H1 (cell line): ENCODE data around the gene FOXN1. TPM values are rescaled to one million over a fixed set of nuclear protein-coding genes. Genes with fewer than 3 reads are reported as not detected.

Experiments
- ASH2L ChIP-seq: fragments of 200-600, 300-600 bp; sonication (generic); IDR thresholded peaks from one replicate; pipeline ENCODE4 v1.7.1; 2017; ENCODE audit warnings: low read length
- CREB1 ChIP-seq: IDR thresholded peaks from 2 replicates; pipeline ENCODE4 v1.6.1; 2012; ENCODE audit warnings: inconsistent platforms
- HDAC6 ChIP-seq: IDR thresholded peaks from one replicate; pipeline ENCODE4 v1.7.1; 2012; ENCODE audit warnings: low read depth, mild to moderate bottlenecking, inconsistent platforms, low read length, moderate library complexity
- JUN ChIP-seq: IDR thresholded peaks from 2 replicates; pipeline ENCODE4 v1.6.1; 2011; ENCODE audit warnings: low read depth, mild to moderate bottlenecking, improper control_type of control experiment, low read length
- RAD21 ChIP-seq, 2 experiments: IDR thresholded peaks in 1 of 2; conservative IDR thresholded peaks in 1 of 2; 2 replicates each; pipeline ENCODE4 v1.6.1; 2011; ENCODE audit warnings: low read depth in 2 of 2, low read length in 2 of 2, improper control_type of control experiment in 1 of 2, inconsistent platforms in 1 of 2, mild to moderate bottlenecking in 1 of 2, moderate library complexity in 1 of 2
- RBBP5 ChIP-seq: IDR thresholded peaks from 2 replicates; pipeline ENCODE4 v1.7.1; 2012; ENCODE audit warnings: low read depth, mild to moderate bottlenecking, inconsistent platforms, low read length, moderate library complexity, borderline replicate concordance
- SIX5 ChIP-seq: IDR thresholded peaks from 2 replicates; pipeline ENCODE4 v1.6.1; 2011; ENCODE audit warnings: mild to moderate bottlenecking, low read depth, low read length
- TCF12 ChIP-seq: IDR thresholded peaks from 2 replicates; pipeline ENCODE4 v1.6.1; 2011; ENCODE audit warnings: low read depth, mild to moderate bottlenecking, low read length
- polyA plus RNA-seq, 7 experiments: library from polyadenylated mRNA; depleted of rRNA in 3 of 7; stranded (reverse) in 5 of 7; unstranded in 2 of 7; fragments of >200 nt in 5 of 7; fragments of 200-250 nt in 2 of 7; gene quantifications; 1 replicate in 5 of 7; 2 replicates in 1 of 7; 4 replicates in 1 of 7; pipeline versions ENCODE4 v1.2.1 to v1.2.3, GENCODE V29; 2011 to 2013; ENCODE audit warnings: missing spikeins in 2 of 7, mixed read lengths in 2 of 7
- total RNA-seq: library from RNA; stranded (reverse); fragmentation: NEBNext Ultra II Directional; extraction: Animal tissue kit (Norgen Biotek cat#: 25700); gene quantifications from 2 replicates; pipeline ENCODE4 v1.2.1, GENCODE V29; 2021
- TF ChIP-seq, protein P1 (sequence below): fragments of 300-600 bp; sonication (generic); IDR thresholded peaks from 2 replicates; pipeline ENCODE4 v1.7.1; 2012; ENCODE audit warnings: low read length, moderate library complexity, mild to moderate bottlenecking, inconsistent platforms; ENCODE audit not compliant: insufficient replicate concordance
- TF ChIP-seq, protein P2 (sequence below): IDR thresholded peaks from 2 replicates; pipeline ENCODE4 v1.6.1; 2011; ENCODE audit warnings: low read depth, mild to moderate bottlenecking, low read length; ENCODE audit not compliant: insufficient read depth
- TF ChIP-seq, protein P3 (sequence below): IDR thresholded peaks from 2 replicates; pipeline ENCODE4 v1.6.1; 2011; ENCODE audit warnings: low read length, improper control_type of control experiment

The FOXN1 gene
- total and polyA plus RNA-seq, 2 of the 8 experiments (the other 6 are each of a cell fraction or from before 2014, with no cell fraction given): not detected

DNA sequence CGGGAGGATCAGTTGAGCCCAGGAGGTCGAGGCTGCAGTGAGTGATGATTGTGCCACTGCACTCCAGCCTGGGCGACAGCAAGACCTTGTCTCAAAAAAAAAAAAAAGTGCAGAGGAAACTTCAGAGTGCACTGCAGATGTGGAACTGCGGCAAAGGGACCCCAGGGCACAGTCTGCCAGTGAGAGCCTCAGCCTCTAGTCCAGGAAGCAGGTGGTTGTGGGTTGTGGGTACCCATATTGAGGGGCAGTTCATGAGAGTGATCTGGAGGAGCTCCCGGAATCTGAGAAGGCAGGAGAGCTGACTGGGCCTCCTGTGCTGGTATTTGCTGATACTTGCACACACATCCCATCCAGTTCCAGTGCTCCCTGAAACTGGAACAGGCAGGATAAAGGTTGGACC is 13.1 kb downstream of the FOXN1 start (continued):
- TF ChIP-seq, protein P1, sequence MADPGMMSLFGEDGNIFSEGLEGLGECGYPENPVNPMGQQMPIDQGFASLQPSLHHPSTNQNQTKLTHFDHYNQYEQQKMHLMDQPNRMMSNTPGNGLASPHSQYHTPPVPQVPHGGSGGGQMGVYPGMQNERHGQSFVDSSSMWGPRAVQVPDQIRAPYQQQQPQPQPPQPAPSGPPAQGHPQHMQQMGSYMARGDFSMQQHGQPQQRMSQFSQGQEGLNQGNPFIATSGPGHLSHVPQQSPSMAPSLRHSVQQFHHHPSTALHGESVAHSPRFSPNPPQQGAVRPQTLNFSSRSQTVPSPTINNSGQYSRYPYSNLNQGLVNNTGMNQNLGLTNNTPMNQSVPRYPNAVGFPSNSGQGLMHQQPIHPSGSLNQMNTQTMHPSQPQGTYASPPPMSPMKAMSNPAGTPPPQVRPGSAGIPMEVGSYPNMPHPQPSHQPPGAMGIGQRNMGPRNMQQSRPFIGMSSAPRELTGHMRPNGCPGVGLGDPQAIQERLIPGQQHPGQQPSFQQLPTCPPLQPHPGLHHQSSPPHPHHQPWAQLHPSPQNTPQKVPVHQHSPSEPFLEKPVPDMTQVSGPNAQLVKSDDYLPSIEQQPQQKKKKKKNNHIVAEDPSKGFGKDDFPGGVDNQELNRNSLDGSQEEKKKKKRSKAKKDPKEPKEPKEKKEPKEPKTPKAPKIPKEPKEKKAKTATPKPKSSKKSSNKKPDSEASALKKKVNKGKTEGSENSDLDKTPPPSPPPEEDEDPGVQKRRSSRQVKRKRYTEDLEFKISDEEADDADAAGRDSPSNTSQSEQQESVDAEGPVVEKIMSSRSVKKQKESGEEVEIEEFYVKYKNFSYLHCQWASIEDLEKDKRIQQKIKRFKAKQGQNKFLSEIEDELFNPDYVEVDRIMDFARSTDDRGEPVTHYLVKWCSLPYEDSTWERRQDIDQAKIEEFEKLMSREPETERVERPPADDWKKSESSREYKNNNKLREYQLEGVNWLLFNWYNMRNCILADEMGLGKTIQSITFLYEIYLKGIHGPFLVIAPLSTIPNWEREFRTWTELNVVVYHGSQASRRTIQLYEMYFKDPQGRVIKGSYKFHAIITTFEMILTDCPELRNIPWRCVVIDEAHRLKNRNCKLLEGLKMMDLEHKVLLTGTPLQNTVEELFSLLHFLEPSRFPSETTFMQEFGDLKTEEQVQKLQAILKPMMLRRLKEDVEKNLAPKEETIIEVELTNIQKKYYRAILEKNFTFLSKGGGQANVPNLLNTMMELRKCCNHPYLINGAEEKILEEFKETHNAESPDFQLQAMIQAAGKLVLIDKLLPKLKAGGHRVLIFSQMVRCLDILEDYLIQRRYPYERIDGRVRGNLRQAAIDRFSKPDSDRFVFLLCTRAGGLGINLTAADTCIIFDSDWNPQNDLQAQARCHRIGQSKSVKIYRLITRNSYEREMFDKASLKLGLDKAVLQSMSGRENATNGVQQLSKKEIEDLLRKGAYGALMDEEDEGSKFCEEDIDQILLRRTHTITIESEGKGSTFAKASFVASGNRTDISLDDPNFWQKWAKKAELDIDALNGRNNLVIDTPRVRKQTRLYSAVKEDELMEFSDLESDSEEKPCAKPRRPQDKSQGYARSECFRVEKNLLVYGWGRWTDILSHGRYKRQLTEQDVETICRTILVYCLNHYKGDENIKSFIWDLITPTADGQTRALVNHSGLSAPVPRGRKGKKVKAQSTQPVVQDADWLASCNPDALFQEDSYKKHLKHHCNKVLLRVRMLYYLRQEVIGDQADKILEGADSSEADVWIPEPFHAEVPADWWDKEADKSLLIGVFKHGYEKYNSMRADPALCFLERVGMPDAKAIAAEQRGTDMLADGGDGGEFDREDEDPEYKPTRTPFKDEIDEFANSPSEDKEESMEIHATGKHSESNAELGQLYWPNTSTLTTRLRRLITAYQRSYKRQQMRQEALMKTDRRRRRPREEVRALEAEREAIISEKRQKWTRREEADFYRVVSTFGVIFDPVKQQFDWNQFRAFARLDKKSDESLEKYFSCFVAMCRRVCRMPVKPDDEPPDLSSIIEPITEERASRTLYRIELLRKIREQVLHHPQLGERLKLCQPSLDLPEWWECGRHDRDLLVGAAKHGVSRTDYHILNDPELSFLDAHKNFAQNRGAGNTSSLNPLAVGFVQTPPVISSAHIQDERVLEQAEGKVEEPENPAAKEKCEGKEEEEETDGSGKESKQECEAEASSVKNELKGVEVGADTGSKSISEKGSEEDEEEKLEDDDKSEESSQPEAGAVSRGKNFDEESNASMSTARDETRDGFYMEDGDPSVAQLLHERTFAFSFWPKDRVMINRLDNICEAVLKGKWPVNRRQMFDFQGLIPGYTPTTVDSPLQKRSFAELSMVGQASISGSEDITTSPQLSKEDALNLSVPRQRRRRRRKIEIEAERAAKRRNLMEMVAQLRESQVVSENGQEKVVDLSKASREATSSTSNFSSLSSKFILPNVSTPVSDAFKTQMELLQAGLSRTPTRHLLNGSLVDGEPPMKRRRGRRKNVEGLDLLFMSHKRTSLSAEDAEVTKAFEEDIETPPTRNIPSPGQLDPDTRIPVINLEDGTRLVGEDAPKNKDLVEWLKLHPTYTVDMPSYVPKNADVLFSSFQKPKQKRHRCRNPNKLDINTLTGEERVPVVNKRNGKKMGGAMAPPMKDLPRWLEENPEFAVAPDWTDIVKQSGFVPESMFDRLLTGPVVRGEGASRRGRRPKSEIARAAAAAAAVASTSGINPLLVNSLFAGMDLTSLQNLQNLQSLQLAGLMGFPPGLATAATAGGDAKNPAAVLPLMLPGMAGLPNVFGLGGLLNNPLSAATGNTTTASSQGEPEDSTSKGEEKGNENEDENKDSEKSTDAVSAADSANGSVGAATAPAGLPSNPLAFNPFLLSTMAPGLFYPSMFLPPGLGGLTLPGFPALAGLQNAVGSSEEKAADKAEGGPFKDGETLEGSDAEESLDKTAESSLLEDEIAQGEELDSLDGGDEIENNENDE: no peak
- TF ChIP-seq HDAC6 (no peak), ASH2L (no peak), TCF12 (no peak), SIX5 (no peak), CREB1 (no peak), JUN (no peak), RAD21 (IDR thresholded peaks at IDR 0.05 in 1 of 2, conservative IDR thresholded peaks at IDR 0.05 in 1 of 2; ENCODE audit: low read depth in 2 of 2, low read length in 2 of 2) (no peak), RBBP5 (no peak)
- TF ChIP-seq, protein P2, sequence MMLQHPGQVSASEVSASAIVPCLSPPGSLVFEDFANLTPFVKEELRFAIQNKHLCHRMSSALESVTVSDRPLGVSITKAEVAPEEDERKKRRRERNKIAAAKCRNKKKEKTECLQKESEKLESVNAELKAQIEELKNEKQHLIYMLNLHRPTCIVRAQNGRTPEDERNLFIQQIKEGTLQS: no peak
- TF ChIP-seq, protein P3, sequence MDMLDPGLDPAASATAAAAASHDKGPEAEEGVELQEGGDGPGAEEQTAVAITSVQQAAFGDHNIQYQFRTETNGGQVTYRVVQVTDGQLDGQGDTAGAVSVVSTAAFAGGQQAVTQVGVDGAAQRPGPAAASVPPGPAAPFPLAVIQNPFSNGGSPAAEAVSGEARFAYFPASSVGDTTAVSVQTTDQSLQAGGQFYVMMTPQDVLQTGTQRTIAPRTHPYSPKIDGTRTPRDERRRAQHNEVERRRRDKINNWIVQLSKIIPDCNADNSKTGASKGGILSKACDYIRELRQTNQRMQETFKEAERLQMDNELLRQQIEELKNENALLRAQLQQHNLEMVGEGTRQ: no peak
